ENCODE data around the gene CPZ.

- no peak for TF ChIP-seq CTCF (tag by site-specific recombination; IDR thresholded peaks at IDR 0.05)
- TF ChIP-seq ZNF169 (tag by site-specific recombination; IDR thresholded peaks at IDR 0.05) = no peak
- no peak for TF ChIP-seq ZNF239 (tag by site-specific recombination; IDR thresholded peaks at IDR 0.05)
- TF ChIP-seq ZNF473 (tag by site-specific recombination; IDR thresholded peaks at IDR 0.05) = no peak
- no peak for TF ChIP-seq REST (tag by site-specific recombination; IDR thresholded peaks at IDR 0.05)
- no peak for TF ChIP-seq ATF2 (tag by site-specific recombination; IDR thresholded peaks at IDR 0.05; ENCODE audit: low read depth)
- no peak for TF ChIP-seq ZNF398 (tag by site-specific recombination; IDR thresholded peaks at IDR 0.05)
- no peak for TF ChIP-seq ZNF776 (tag by site-specific recombination; IDR thresholded peaks at IDR 0.05; ENCODE audit: borderline replicate concordance)
- TF ChIP-seq ZNF133 (tag by site-specific recombination; IDR thresholded peaks at IDR 0.05) = no peak
- no peak for TF ChIP-seq ZBTB7A (tag by site-specific recombination; IDR thresholded peaks at IDR 0.05; ENCODE audit: low read depth)
- TF ChIP-seq ZFP69B (tag by site-specific recombination; IDR thresholded peaks at IDR 0.05) = no peak
- TF ChIP-seq ZFP41 (tag by site-specific recombination; IDR thresholded peaks at IDR 0.05; ENCODE audit: borderline replicate concordance) = no peak
Observed at GRCh38 chr4:8547108-8547911, 45.3 kb upstream of the CPZ start.

Measured in HEK293 (cell line).